Osteocyte (in vitro differentiated cells): ENCODE measurements around the gene HEMK1. TPM values are rescaled to one million over a fixed set of nuclear protein-coding genes. Genes with fewer than 3 reads are reported as not detected.

Experiments
- DNase-seq: peaks from one replicate; pipeline ENCODE4 v3.0.0; 2021; ENCODE audit warnings: mixed read lengths; ENCODE audit not compliant: unreplicated experiment; ENCODE audit errors: extremely low spot score
- H3K27ac Mint-ChIP-seq: one replicate; pipeline ENCODE4 v1.8.0; 2021; ENCODE audit warnings: mild to moderate bottlenecking, mixed read lengths; ENCODE audit not compliant: unreplicated experiment
- H3K27me3 Mint-ChIP-seq: one replicate; pipeline ENCODE4 v1.8.0; 2021; ENCODE audit warnings: mixed read lengths; ENCODE audit not compliant: unreplicated experiment
- H3K36me3 Mint-ChIP-seq: one replicate; pipeline ENCODE4 v1.8.0; 2021; ENCODE audit warnings: mixed read lengths; ENCODE audit not compliant: unreplicated experiment
- H3K4me1 Mint-ChIP-seq: one replicate; pipeline ENCODE4 v1.8.0; 2021; ENCODE audit warnings: mixed read lengths; ENCODE audit not compliant: unreplicated experiment
- H3K4me3 Mint-ChIP-seq: one replicate; pipeline ENCODE4 v1.8.0; 2021; ENCODE audit warnings: mild to moderate bottlenecking, moderate library complexity, mixed read lengths; ENCODE audit not compliant: unreplicated experiment
- H3K9me3 Mint-ChIP-seq: one replicate; pipeline ENCODE4 v1.8.0; 2021; ENCODE audit warnings: mixed read lengths; ENCODE audit not compliant: unreplicated experiment
- CTCF ChIP-seq: fragments of 200-600 bp; sonication (generic); IDR thresholded peaks from 2 replicates; pipeline ENCODE4 v1.5.0; 2021; ENCODE audit warnings: antibody characterized with exemption, mild to moderate bottlenecking, moderate library complexity
- total RNA-seq: library from RNA; stranded (reverse); gene quantifications from 2 replicates; pipeline ENCODE4 v1.2.1, GENCODE V29; 2021

Gene HEMK1
- total RNA-seq, 1 donor from 2014 or later: 23.1 TPM

- TF ChIP-seq CTCF: no peak
- no peak for DNase-seq
- H3K9me3 Mint-ChIP-seq: no peaks in the 10 kb centered on the region
- no peaks in the 10 kb centered on the region for H3K27me3 Mint-ChIP-seq
- H3K4me1 Mint-ChIP-seq: peaks cover 28% of the 10 kb centered on the region
- no peak overlapping the region for H3K4me3 Mint-ChIP-seq
- H3K36me3 Mint-ChIP-seq: no peaks in the 10 kb centered on the region
- no peak overlapping the region for H3K27ac Mint-ChIP-seq
Measured at GRCh38 chr3:50635066-50635465, 65.7 kb downstream of the HEMK1 start.

GRCh38 chr3:50637011-50637410, 67.7 kb downstream of the HEMK1 start:
- Mint-ChIP-seq H3K27ac (no peak overlapping the region), H3K4me3 (no peak overlapping the region), H3K9me3 (no peaks in the 10 kb centered on the region), H3K27me3 (no peaks in the 10 kb centered on the region), H3K36me3 (no peaks in the 10 kb centered on the region), H3K4me1 (peaks cover 26% of the 10 kb centered on the region)
- no peak for TF ChIP-seq CTCF
- DNase-seq: no peak

- TF ChIP-seq CTCF: no peak
- H3K4me1 Mint-ChIP-seq: peaks cover 20% of the 10 kb centered on the region
- no peaks in the 10 kb centered on the region for H3K9me3 Mint-ChIP-seq
Measured at GRCh38 chr3:50637945-50638344, 68.6 kb downstream of the HEMK1 start.

GRCh38 chr3:50639055-50639494, 69.8 kb downstream of the HEMK1 start:
- Mint-ChIP-seq H3K4me1 (peaks cover 20% of the 10 kb centered on the region), H3K36me3 (no peaks in the 10 kb centered on the region), H3K4me3 (no peak overlapping the region), H3K9me3 (no peaks in the 10 kb centered on the region), H3K27ac (no peak overlapping the region), H3K27me3 (no peaks in the 10 kb centered on the region)
- no peak for TF ChIP-seq CTCF
- DNase-seq: no peak

More at GRCh38 chr3:50637945-50638344, 68.6 kb downstream of the HEMK1 start:
- no peak overlapping the region for H3K27ac Mint-ChIP-seq
- H3K4me3 Mint-ChIP-seq: no peak overlapping the region
- no peaks in the 10 kb centered on the region for H3K27me3 Mint-ChIP-seq
- DNase-seq: no peak
- no peaks in the 10 kb centered on the region for H3K36me3 Mint-ChIP-seq

- Mint-ChIP-seq H3K4me3 (no peak overlapping the region), H3K27ac (no peak overlapping the region), H3K27me3 (no peaks in the 10 kb centered on the region), H3K9me3 (no peaks in the 10 kb centered on the region), H3K4me1 (peaks cover 16% of the 10 kb centered on the region), H3K36me3 (no peaks in the 10 kb centered on the region)
- no peak for TF ChIP-seq CTCF
- no peak for DNase-seq
Measured at GRCh38 chr3:50642382-50642781, 73.1 kb downstream of the HEMK1 start.
